BE2C (cell line): ENCODE data around the gene MASP1.

Source experiments
- DNase-seq: peaks from one replicate; pipeline ENCODE4 v3.0.0-alpha.2; 2020
- H3K27me3 ChIP-seq: fragments of 250-450 bp; sonication (Bioruptor Pico); 2 replicates; pipeline ENCODE4 v1.5.1; 2020; ENCODE audit warnings: mild to moderate bottlenecking
- H3K36me3 ChIP-seq: fragments of 250-450 bp; sonication (Bioruptor Pico); 2 replicates; pipeline ENCODE4 v1.5.1; 2020; ENCODE audit warnings: mild to moderate bottlenecking
- H3K4me1 ChIP-seq: fragments of 250-450 bp; sonication (Bioruptor Pico); 2 replicates; pipeline ENCODE4 v1.5.1; 2020
- H3K4me3 ChIP-seq: 2 replicates; pipeline ENCODE4 v1.5.1; 2011; ENCODE audit warnings: low read depth, low read length
- H3K9me3 ChIP-seq: fragments of 250-450 bp; sonication (Bioruptor Pico); 2 replicates; pipeline ENCODE4 v1.5.1; 2020
- TF ChIP-seq, protein P1 (sequence below): IDR thresholded peaks from 2 replicates; pipeline ENCODE4 v1.5.1; 2012; ENCODE audit warnings: mild to moderate bottlenecking, low read depth, low read length

The MASP1 gene

DNA sequence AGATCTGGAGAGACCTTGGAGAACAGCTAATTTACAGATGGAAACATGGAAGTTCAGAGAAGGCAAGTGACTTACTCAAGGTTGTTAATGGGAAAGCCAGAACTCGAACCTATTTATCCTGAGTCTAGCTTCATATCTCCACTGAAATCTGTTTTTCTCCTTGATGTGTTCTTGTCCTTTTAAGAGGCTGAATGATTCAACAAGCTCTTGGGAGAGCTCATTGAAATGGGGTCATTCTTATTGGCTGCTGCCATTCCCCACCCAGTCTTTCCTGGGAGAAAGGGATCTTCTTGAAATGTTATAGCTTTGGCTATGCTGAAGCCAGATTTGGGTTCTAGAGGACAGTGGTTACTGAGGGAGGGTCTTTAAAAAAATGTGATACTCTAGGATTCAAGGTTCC lies 53.3 kb downstream of the MASP1 start:
- TF ChIP-seq, protein P1, sequence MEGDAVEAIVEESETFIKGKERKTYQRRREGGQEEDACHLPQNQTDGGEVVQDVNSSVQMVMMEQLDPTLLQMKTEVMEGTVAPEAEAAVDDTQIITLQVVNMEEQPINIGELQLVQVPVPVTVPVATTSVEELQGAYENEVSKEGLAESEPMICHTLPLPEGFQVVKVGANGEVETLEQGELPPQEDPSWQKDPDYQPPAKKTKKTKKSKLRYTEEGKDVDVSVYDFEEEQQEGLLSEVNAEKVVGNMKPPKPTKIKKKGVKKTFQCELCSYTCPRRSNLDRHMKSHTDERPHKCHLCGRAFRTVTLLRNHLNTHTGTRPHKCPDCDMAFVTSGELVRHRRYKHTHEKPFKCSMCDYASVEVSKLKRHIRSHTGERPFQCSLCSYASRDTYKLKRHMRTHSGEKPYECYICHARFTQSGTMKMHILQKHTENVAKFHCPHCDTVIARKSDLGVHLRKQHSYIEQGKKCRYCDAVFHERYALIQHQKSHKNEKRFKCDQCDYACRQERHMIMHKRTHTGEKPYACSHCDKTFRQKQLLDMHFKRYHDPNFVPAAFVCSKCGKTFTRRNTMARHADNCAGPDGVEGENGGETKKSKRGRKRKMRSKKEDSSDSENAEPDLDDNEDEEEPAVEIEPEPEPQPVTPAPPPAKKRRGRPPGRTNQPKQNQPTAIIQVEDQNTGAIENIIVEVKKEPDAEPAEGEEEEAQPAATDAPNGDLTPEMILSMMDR = no peak
- no peaks in the 10 kb centered on the region for H3K4me1 ChIP-seq
- no peaks in the 10 kb centered on the region for H3K36me3 ChIP-seq
- DNase-seq = no peak
- no peaks in the 10 kb centered on the region for H3K9me3 ChIP-seq
- no peaks in the 10 kb centered on the region for H3K27me3 ChIP-seq
- H3K4me3 ChIP-seq = no peak overlapping the region

DNA sequence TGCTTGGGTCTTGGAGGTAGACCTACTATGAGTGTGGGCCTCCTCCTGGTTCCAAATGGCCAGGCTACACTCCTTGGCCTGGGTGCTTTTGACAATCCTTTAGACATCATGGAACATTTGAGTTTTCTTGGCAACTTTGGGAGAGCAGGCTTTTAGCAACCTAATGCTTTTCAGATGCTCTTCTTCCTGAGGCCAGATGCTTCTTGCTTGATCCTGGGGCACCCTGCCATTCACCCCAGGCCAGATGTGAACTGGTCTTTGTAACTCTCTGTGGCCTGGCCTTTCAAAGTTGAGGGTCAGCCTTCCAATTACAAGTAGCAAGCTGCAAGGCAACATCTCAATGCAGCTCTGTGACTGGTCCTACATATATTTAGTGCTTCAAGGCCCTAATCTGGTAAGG lies 53.8 kb downstream of the MASP1 start:
- no peaks in the 10 kb centered on the region for H3K27me3 ChIP-seq
- H3K4me3 ChIP-seq = no peak overlapping the region
- H3K4me1 ChIP-seq = no peaks in the 10 kb centered on the region
- no peaks in the 10 kb centered on the region for H3K9me3 ChIP-seq
- no peak for DNase-seq
- TF ChIP-seq, protein P1 = no peak
- H3K36me3 ChIP-seq = no peaks in the 10 kb centered on the region

DNA sequence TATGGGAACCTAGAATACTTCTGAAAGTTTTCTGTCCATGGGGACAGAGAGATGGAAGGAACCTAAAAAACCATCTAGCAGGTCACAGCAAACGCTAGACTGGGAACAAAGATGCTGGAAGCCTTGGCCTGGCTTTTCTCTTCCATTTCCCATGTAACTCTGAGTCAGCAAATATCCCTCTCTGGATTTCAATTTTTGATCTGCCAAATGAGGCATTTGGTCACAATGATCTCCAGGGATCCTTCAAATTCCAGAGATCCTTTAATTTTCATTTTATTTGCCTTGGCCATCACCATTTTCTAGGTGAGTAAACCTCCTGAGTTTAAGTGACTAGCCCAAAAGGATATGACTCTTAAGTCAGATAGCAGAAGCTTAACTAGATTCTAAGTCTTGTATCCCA lies 54.6 kb downstream of the MASP1 start:
- no peaks in the 10 kb centered on the region for H3K27me3 ChIP-seq
- no peak for DNase-seq
- TF ChIP-seq, protein P1 = no peak
- H3K36me3 ChIP-seq = no peaks in the 10 kb centered on the region
- H3K4me3 ChIP-seq = no peak overlapping the region
- no peaks in the 10 kb centered on the region for H3K4me1 ChIP-seq
- no peaks in the 10 kb centered on the region for H3K9me3 ChIP-seq

DNA sequence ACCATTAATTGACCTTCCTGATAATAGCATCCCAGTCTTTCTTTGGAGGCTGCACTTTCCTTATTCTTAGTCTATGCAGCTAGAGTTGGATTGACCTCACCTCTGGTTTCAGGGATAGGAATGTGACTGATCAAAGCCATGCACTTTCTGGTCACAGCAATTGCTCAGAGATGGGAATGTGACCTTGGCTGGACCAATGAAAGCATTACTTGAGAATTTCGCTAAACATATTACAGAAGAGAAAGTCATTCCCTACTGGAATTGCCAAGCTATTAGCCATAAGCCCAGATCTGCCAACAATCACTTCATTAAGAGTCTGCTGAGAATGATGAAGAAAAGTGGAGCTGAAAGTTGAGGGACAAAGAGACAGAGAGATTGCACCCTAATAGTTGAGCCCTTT lies 61.5 kb downstream of the MASP1 start:
- no peaks in the 10 kb centered on the region for H3K36me3 ChIP-seq
- DNase-seq = no peak
- no peak overlapping the region for H3K4me3 ChIP-seq
- TF ChIP-seq, protein P1 = no peak
- H3K27me3 ChIP-seq = no peaks in the 10 kb centered on the region
- H3K9me3 ChIP-seq = no peaks in the 10 kb centered on the region
- no peaks in the 10 kb centered on the region for H3K4me1 ChIP-seq

DNA sequence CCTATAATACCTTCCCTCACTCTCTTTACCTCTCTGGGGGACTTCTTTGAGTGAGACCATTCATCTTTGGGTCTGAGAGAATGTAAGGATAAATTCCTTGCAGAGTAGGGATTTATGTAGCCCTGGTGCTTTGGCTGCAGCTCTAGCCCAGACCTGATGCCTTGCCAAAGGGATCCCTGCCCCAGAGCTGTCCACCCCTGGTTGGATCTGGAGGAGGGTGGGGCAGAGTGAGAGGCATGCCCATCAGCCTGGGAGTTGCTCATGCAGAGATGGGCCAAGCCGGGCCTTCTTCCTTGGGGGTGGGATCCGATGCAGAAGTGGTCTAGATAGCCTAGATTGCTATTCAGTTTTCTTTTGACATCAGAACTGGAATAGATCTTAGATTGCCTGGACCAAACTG lies 62.8 kb downstream of the MASP1 start:
- H3K4me1 ChIP-seq = no peaks in the 10 kb centered on the region
- no peak for DNase-seq
- TF ChIP-seq, protein P1 = no peak
- H3K4me3 ChIP-seq = no peak overlapping the region
- no peaks in the 10 kb centered on the region for H3K27me3 ChIP-seq
- no peaks in the 10 kb centered on the region for H3K36me3 ChIP-seq
- no peaks in the 10 kb centered on the region for H3K9me3 ChIP-seq

DNA sequence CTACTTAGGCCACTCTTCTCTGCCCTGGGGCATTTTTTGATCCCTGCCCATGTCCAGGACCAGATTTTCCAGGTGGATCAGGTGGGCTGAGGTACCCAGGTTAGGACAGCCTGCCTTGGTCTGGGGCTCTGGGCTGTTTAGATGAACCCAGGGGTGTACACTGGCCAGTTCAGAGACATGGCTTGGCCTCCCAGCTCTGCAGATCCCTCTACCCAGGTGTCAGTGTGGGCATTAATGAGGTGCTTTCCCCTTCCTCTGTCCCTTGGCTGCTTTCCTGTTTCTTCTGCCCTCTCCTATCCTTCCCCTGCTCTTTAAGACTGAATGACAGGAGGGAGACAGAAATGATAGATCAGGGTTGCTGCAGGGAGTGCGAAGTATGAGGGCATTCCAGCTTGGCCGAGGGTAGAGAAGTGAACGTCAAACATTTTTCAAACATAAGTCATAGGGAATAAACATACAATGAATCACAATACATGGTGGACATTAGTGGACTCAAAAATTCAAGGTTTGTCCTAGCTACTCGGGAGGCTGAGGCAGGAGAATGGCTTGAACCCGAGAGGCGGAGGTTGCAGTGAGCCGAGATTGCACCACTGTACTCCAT lies 63.8 kb downstream of the MASP1 start:
- Histone ChIP-seq H3K4me3 (no peak overlapping the region), H3K27me3 (no peaks in the 10 kb centered on the region), H3K36me3 (no peaks in the 10 kb centered on the region), H3K4me1 (no peaks in the 10 kb centered on the region), H3K9me3 (no peaks in the 10 kb centered on the region)
- DNase-seq = no peak
- TF ChIP-seq, protein P1 = no peak
